NCI-H748 (cell line): ENCODE data around the gene COL27A1.

Experiments used
- DNase-seq: peaks from one replicate; lab custom pipeline; 2025; ENCODE audit not compliant: unreplicated experiment; lab: John Stamatoyannopoulos, UW

COL27A1 gene

DNA sequence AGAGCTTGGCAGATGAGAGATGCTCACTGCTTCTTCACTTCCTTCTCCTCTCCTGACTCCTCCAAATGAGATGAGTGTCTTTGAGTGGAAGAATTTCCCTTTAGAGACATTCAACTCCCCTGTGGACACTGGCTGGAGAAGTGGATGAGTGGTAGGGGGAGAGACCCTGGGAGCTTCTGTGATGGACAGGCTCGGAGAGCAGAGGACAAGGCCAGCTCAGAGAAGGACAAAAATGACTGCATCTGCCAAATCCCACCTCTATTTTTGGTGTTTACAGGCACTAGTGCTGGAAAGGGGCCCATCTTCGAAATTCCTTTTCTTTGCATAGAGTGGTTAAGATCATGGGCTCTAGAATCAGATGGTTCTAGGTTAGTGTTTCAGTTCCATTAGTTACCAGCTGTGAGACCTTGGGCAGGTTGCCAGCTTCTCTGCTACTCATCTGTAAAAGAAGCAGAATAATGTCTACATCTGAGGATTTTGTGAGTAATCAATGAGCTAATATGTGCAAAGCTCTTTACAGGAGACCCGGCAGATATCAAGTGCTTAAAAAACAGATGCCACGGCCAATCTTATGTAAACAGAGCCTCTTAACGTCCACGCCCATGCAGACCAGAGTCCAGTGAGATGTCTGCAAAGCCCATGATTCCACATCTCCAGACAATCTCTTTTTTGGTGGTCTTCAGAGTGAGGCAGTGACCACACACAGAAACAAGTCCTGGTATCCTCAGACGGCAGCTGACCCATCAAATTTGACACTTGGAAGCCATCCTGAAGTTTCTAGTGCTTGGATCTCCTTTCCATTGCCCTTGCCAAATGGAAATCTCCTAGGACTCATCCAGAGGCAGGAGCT is 13.6 kb upstream of the COL27A1 start:
- peak; percentile 58 for DNase-seq

DNA sequence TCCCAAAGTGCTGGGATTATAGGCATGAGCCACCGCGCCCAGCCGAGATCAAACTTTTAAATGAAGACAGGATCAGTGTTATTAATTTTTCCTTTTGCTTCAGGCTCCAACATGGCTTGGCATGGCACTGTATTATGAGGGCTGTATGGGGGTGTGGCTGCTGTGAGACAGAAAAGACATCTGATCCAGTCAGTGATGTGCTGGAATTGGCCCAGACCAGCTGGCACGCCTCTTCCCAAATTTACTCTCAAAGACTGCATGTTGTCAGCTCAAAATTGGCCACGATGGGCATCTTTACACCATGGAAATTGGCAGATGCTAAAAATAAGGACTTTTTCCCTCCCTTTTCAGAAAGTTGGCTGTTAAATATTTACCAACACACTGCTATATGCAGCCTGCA is 12.1 kb upstream of the COL27A1 start:
- DNase-seq = no peak

DNA sequence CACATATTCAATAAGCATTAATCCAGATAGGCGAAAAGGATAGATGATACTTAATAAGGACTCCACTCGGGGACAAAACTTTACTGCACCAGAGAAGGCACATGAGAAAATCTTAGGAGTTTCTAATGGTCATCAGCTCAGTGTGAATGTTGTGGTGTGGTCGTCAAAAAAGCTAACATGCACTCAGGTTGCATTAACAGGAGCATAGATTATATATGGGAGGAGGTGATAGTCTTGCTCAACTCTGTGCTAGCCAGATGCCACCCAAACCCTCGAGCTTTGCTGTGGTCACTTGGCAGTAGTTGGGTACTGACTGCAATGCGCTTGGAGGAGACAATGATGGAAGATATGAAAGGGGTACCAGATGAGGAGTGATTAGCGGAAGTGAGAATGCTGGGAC is 8.6 kb upstream of the COL27A1 start:
- DNase-seq = no peak

DNA sequence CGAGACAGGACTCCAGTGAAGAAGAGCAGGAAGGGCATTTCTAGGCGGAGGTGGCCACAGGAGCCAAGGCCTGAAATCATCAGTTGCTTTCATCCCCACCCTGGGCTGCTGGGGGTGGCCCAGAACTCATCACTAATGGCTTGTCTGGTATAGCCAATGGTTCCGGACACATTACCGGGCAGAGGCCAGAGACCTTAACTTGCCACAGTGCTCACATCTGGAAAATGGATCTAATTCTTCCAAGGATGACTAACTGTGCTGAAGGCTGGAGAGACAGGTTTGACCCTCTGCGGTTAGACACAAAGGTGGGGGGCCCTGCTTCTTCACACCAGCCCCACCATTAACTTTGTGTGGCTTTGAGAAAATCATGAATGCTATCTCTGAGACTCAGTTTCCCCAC is 6.2 kb upstream of the COL27A1 start:
- no peak for DNase-seq

DNA sequence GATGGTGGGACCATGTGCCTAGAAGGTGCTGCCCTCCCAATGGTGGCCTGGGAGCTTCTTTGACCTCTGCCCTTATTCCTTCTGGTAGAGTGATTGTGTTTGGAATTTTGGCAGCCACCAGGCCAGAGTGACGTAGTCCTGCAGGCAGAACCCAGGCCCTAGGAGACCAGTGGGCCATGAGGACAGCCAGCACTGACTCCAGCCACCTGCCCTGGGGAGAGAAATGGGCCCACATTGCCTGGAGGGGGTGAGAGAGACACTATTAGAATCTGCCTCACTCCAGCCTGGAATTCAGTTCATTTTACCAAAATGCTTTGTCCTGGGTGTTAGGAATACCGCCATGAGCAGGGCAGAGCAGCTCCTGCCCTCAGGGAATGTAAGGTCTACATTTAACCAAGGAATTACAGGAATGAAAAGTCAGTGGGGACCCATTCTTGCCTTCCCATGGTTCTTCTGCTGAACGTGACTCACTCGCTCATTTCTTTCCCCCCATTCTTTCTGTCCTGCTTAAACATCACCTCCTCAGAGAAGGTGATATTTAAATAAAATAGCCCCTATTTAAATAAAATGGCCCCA is 5.5 kb upstream of the COL27A1 start:
- DNase-seq = no peak

DNA sequence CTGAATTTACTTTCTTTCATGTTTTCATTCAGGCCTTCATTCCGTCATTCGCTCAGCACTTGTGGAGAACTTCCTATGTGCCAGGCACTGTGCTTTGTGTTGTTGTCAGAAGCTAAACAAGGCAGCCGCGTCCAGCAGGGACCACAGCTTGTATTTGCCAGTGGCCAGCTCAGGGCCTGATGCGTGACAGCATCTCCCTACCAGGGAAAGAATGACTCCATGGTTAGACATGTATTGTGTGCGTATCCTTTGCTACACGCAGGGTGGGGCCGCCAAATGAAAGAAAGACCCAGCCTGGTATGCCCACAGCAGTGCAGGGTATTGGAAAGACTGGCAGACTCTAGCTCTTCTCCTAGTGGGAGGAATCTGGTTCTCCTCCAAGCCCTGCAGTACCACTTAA is 4.7 kb upstream of the COL27A1 start:
- no peak for DNase-seq

DNA sequence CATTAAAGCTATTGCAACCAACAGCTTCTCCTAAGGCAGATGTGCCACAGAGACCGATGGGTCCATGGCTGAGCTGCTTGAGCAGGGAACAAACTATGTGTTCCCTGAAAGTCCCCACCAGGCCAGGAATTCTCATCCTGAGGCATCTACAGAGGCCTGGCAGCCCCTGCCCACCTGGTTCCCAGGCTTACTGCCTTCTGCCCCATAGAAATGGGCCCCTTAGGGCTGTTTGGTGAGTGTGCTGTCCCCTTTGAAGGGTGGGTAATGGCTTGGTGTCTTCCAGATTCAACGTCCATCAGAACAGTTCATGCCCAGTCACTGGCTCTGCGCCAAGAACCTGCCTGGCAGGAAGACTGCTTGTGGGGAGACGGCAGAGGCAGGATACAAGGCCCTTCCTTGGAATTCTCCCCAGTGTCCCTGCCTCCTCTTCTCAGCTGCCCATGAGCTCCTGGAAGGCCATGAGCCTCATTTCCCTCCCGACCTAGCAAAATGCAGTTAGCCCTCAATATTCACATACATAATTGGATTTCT is 3.8 kb upstream of the COL27A1 start:
- peak; percentile 25 for DNase-seq

DNA sequence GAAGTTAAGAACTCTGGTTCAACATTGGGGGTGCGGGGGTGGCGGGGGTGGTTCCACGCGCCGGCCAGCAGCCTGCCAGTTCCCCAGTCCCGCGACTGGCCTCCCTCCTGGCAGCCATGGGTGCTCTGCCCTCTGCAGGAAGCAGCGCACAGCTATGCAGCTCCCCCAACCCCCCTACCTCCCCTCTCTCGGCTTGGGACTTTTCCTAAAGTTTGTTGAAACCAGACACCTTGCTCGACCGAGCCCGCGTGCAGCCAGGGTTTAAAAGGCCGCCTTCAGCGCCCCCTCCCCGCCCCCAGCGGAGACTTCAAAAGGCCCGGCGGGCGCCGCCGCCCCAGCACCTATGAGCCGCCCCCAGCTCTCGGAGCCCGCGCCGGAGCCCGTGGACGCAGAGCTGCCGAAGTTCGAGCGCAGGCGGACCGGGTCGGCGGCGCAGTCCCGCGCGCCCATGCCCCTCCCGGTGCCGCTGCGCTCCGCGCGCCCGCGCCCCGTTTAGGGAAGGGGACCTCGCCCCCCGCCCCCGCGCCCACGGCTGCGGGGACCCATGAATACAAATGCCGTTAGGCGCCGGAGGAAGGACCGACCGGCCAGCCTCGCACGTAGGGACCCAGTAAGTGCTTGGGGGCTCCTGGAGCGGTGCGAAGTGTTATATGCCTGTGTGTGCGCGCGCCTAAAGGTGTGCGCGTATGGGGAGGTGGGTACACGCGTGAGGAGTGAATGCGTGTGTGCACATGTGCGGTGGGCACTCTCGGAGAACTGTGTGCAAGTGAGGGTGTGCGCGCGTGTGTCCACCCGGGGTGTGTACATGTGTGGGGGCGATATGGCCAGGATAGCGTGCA is 1.4 kb upstream of the COL27A1 start:
- DNase-seq = peak; percentile 11

DNA sequence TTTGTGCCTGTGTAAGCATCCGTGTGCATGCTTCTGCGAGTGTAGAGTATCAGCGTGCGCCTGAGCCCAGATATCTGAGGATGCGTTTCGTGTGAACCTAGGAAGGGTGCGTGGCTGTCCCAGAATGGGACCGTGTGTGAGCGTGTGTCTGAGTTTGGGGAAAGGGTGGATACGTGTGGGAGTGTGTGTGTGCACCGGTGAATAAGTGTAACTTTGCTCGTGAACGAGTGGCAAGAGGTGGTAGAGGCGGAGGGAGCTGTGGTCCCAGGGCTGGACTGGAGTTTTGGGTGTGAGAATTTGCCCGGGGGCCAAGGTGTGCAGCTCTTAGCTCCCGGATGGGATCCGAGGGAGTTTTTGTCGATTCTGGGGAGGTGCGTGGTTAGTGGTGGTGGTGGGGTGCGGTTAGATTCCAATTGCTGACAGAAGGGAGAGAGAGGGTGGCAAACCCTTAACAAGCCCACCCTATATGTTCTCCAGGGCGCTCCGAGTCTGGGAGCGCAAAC is 686 bp upstream of the COL27A1 start:
- no peak for DNase-seq

DNA sequence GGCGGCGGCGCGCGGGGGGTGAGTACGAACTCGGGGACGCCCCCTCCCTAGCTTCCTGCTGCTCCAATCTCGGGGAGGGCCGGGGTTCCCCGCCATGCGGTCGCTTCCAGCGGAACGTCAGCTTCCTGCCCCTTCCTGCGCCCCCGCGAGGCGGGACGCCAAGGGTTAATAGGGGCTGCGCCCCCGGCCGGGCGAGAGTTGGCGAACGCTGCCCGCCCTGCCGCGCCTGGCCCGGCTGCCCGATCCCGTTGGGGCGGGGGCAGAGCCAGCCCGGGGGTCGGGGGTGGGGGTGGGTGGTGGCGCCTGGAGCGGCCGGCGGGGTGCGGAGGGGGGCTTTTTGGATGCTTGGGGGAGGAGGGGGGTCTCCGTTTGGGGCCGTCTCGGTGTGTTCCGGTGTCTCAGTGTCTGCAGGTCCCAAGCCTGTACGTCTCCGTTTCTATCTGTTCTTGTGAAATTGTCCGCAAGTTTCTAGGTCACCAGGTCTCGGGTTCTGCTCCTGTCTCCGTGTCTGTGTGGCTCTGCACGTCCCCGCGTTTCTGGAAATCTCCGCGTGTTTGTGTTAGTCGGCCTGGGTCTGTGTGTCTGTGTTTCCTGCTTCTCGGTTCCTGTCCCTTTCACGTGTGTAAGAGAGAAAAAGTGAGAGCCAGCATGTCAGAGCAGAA is 789 bp downstream of the COL27A1 start:
- DNase-seq = no peak

DNA sequence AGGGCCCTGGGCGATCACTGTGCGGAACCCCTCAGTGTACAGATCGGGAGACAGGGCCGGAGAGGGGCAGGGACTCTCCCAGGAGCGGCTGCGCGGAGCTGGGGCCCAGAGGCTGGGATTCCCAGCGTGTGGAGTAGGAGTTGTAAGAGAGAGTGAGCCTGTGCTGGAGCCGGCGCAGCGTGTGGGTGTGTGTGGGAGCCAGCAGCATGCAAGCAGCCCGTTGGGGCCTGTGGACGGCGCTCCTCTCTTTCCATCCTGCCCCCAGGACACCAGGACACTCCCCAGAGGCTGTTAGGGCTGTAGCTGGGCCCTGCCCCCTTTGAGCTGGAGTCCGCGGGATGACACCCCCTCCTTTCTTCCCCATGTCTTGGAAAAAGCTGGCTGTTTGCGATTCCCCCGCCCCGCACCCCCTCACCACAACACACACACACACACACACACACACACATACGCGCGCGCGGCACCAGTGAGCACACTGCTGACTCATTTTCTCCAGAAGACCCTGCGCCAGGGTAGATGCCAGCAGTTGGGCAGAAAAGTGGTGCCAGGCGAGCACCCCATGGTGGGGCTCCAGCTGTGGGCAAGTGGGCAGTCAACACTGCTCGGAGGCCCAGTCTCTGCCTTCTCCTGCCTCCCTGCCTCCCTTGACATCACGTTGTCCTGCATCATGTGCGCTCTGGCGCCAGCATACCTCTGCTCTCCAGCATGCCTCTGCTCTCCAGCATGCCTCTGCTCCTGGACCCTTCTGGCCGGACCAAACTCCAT is 1.5 kb downstream of the COL27A1 start:
- DNase-seq = peak; percentile 49

DNA sequence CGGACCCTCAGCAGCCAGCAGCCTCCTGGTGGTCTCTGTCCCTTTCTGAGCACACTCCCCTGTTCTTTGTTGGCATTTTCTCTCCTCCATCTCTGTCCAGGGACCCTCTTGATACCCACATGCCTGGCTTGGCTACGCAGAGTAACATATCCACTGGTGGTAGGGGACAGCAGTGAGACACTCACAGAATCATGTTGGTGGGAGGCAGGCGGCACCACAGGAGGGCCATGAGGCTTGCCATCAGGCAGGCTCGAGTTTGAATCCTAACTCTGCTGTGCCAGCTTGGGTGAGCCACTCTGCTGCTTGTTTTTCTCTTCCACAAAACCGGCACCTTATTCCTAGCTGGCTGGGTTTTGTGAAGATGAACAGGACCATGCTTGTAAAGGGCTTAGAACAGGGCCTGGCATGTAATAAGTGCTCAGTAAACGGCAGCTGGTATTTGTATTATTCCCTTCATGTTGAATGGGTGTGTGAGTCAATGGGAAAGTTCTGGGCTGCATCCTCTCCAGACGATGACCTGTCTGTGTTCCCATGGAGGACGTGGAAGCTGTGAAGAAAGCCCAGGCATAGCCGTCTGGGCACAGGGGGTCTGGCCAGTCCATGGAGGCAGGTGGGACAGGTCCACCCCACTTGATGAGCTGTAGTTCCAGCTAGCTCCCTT is 2.3 kb downstream of the COL27A1 start:
- no peak for DNase-seq

DNA sequence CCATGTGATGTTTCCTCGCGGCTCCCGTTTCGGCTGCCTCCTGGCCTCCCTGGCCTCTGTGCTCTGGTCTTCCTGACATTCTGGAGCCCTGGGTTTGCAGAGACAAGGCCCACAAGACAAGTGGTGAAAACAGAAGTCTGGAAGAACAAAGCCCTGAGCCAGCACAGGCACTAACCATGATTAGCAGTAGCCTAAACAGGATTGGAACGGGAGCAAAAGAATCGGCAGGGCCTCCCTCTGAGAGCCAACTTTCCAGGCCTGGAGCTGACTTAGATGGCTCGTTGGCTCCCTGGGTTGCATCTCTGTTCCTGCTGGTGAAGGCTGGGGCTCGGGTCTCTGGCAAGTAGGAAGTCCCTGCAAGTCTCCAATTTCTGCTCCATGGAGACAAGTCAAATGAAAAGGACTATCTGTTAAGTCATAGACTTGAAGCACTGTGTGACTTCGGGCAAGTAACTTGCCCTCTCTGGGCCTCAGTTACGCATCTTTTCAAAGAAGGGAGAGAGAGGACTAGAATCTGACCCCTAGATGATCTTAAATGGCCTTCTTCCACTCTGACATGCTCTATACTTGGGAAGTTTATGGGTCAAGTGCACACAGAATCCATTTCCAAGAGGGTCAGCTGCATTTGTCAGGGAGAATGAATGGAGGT is 3.3 kb downstream of the COL27A1 start:
- DNase-seq = no peak

DNA sequence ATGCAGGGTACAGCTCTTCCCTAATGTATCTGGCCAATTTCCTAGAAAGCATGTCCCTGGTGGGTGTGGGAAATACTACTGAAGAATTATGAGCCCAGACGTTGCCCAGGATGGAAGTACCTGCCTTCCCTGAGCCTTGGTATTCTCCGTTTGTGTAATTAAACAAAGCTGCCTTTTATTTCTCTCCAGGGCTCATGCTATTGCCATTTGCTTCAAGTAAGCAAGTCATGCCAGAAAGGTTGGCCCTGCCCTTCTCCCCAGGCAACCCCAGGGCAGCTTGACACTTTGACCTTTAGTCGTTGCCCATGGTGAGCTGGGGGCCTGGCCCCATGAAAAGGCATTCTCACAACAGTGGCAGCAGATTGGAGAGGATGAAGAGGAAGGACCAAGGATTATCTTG is 4.4 kb downstream of the COL27A1 start:
- no peak for DNase-seq

DNA sequence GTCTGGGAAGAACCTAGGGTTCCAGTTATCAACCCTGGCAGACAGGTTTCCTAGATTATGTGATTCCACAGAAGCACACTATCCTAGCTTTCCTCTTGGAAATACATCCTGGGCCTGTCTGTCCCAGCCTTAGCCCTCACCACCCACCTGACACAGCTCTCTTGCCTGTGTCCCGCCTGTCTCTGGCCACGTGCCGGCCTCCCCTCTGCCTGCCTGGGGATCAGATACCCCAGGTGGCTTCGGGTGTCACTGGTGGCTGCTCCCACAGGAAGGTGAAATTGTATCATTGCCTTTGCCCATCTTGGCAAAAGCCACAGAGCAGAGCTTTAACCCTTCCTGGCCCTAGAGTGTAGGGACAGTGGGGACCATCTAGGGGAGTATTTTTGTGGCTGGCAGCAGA is 6.2 kb downstream of the COL27A1 start:
- no peak for DNase-seq

DNA sequence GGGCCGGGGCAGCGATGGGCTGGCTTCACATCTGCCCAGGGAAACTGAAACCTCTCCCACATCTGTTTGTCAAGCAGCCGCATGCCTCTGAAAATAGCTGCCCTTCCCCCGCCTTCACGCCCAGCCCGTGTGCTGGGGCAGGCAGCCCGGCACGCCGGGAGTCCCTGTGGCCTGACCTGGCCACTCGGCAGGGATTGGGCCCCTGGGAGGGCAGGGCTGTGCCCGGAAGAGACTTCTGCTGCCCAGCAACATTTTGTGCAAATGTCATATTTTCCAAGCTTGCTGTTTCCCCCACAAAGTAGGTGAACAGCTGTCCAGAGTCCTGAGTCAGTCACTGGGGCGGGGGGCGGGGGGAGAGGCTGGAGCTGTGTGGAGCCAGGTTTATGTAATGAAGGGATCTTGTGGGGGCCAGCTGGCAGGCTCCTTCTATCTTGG is 8.2 kb downstream of the COL27A1 start:
- DNase-seq = no peak

DNA sequence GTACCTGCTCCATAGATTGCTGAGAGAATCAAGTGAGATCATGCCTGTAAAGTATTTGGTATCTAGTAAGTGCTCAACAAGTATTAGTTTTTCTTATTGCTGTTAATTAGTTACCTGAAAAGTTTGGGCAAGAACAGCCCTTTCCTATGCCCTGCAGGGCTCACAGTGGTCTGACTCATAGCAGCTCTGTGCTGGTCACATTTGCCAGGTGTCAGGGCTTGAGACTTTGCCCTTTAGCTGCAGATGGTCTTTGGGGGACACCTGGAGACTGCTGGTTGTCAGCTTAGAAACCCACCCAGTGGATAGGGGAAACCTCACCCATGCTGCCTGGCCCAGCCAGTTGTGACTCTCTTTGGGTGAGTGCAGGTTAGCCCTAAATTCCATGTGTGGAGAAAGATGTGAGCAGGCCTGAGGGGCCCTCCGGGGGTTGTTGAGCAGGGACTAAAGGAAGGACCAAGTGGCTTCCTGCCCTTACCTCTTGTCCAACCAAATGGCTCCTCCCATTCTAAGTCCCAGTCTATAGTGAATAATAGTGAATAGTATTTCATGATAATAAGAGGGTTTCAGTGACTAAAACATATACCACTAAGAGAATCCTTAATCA is 9.0 kb downstream of the COL27A1 start:
- DNase-seq = no peak

DNA sequence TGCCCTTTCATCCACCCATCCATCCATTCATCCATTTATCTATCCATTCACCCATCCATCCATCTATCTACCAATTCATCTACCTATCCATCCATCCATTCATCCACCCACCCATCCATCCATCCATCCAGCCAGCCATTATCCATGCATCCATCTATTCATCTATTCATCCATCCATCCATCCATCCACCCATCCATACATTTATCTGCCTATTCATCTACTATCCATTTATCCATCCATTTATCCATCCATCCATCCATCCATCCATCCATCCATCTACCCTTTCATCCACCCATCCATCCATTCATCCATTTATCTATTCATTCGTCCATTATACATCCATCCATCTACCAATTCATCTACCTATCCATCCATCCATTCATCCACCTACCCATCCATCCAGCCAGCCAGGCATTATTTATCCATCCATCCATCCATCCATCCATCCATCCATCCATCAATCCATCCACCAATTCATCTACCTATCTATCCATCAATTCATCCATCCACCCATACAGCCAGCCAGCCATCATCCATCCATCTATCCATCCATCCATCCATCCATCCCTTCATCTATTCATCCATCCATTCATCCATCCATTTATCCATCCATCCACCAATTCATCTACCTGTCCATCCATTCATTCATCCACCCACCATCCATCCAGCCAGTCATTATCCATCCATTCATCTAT is 10.2 kb downstream of the COL27A1 start:
- DNase-seq = no peak
